Stimulated activated CD4-positive, alpha-beta T cell treated with anti-CD3 and anti-CD28 coated beads, Interleukin-4, amount 100 ng/mL, for 24 hours (primary cell): ENCODE results near the gene SMG6.
"Not testable (repeated sequence)": the region's sequence is repeated elsewhere in the genome, so short reads cannot be mapped to it uniquely, and the experiment has no call there.

Source experiments
- DNase-seq: peaks from one replicate; pipeline ENCODE4 v3.0.0-alpha.2; 2020

The SMG6 gene

GRCh38 chr17:2174468-2175293 is 128.9 kb downstream of the SMG6 start:
- DNase-seq: no peak

- no peak for DNase-seq
Observed at GRCh38 chr17:2174014-2174413, 129.6 kb downstream of the SMG6 start.

DNA sequence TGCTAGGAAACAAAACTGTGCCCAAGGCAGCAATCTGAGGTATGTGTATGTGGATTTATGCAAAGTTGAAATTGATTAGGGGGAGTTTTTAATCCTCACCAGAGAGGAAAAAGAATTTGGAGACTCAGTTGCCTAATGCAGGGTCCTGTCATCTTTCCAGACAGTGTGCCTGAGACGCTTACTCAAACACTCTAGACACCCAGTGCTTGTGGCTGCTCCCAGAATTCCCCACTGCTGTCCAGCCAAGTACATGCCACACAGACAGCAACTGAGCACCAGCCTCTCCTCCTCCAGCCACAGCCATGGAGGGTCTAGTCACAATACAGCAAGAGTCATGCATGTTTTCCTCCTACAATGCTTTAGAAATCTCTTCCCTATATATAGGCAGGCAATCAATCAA is 130.6 kb downstream of the SMG6 start:
- DNase-seq: no peak

DNA sequence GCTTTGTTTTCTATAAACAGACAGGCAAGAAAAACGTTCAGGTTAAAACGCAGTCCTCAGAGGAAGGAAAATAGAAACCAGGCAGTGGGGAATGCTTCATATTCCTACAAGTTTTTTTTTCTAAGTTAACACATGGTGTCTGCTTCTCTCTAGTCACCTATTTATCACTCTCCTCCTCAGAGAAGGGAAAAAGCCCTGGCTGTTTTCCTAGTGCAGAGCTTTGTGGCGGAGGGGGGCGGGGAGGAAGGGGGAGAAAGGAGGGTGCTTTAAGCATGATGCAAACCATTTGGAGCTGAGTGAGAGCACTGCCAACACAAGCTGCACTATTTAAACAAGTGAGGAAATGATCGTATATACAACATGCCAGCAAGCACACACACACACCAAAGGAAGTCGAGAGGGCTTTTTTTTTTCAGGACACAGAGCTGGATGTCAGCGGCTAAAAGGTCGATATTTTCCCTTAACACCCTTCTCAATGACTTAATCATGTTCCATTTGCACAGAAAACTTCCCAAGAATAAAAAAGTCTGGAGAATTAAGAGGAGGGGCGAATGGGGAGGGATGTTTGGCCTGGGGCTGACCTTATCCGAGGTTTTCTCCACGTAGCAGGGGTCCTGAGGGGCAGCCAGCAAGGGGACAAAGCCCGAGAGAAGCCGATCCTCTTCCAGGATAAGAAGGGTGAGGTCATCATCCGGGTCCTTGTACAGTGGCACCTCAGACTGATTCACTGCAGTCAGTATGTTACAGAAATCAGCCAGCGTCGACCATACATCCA is 131.3 kb downstream of the SMG6 start:
- DNase-seq: no peak

DNA sequence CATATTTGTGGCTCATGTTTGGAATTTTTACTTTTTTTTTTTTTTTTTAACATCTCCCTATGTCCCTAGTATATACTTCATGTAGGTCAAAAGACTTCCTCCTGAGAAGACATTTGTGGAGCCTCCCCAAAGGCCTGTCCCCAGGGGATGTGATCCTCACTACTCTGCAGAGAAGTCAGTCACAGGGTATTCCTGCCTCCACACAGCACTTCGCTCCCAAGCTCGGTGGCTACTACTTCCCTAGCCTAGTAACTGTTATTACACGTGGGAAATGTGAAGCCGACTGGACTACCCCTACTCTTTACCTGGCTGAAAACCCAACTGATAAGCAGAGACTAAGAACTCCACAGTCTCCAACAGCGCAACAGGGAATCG is 131.9 kb downstream of the SMG6 start:
- no peak for DNase-seq

DNA sequence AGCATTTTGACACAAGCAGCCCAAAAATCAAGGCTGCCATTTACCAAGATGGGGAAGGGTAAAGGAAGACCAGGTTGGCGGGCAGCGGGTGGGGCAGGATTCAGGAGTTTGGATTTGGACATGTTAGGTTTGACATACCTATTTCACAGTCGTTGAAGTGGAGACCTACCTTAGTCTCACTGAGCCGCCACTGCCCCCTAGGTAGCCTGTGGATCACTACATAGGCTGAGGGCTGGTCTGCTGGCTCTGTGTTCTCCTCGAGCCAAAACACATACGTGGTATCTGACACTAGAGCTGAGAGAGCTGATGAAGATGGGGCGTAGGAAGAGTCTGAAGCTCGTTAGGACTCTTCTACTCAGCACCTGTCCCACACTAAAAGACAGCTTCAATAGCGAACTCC is 133.6 kb downstream of the SMG6 start:
- DNase-seq: peak; percentile 22

- DNase-seq: not testable (repeated sequence)
Observed at GRCh38 chr17:2165723-2166122, 137.9 kb downstream of the SMG6 start.

DNA sequence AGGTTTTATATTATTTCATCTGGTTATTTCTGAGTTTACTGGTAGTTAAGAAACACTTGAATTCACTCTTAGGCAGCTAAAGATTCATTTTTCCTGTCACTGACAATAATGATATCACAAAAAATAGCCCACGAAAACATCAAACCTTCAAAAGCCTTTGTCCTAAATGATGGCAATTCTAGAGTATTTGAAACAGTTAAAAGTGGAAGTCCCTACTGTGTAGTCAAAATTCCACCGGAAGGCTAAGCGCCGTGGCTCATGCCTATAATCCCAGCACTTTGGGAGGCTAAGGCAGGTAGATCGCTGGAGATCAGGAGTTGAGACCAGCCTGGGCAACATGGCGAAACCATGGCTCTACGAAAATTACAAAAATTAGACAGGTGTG is 145.2 kb downstream of the SMG6 start:
- no peak for DNase-seq

DNA sequence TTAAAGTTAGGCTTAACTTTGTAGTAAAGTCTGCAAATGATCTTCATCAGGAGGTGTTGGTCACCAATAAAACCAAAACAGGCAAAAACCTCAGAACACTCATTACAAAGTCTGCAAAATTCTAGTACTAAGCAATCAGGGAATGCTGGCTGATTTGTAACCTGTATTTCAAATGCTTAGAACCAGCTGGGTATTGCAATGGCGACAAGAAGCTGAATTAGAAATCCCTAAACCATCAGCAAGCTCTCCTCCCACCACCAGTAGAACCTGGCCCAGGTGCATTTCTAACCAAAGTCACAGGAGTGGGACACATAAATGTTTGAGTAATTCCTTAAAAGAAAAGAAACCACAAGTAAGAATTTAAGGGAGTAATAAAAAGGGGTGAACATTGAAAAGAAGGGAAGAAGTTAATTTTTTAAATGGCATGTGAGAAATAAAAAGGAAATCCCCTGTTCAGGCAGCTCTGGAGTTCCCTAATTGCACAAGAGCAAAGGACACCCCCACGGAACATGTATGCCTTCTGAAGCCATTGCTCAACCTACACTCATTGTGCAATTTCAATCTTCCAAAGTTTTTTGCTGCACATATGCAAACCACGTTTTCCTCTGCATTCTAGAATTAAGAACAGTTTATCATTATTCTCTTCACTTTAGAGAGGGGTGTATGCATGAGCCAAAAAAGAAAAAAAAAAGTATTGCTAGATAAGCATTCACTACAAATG is 145.8 kb downstream of the SMG6 start:
- no peak for DNase-seq

DNA sequence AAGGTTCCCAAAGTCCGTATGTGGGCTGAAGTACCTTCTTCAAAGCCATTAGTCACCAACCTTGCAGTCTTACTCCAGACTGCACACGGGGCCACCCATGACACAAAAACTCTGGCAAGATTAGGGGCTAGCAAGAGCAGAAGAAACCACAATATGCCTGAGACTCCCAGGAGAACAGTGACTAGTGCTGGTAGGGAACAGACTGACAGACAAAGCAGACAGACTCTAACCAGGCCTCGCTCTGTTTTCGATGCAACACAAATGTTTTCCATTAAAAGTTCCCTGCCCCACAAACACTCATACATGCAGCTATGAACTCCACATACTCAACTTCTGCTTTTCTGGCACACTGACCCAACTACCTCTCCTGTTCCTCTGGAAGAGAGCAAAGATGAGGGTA is 146.5 kb downstream of the SMG6 start:
- no peak for DNase-seq

- DNase-seq: no peak
Observed at GRCh38 chr17:2156666-2157065, 146.9 kb downstream of the SMG6 start.

DNA sequence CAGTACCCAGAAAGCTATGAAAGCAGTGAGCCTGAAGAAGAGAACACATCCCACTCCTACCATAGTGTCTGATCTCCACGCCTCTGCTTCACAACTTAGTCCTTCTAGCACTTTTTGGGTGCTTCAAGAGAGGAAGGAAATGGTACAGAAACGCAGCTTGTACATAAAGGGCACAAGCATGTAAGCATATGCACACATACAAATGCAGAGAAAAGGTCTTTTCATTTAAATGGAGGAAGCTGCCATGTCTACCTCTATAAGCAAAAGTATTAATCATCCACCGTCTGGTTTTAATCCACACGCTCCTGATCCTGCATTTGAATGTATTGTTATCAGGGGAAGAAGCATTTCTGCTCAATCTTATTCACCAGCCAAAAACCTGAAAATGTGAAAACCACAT is 148.0 kb downstream of the SMG6 start:
- no peak for DNase-seq

- DNase-seq: no peak
Observed at GRCh38 chr17:2151358-2152033, 152.1 kb downstream of the SMG6 start.

DNA sequence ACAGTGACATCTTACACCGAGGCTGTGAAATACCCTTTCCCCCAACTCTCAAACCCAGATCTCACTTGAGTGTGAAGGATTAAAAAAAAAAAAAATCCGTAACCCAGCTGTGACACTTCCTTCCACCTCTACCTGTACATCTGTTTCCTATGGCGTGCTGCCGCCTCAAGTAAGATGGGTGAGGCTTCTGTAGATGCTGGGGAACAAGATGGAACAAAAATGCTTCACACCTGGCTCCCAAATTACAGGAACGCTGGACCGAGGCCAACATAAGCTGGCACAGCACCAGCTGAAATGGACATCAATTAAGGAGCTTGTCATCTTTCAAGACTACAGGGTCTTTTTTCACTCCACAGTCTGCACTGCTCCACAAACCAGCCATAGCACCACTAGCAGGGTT is 152.8 kb downstream of the SMG6 start:
- DNase-seq: no peak

GRCh38 chr17:2149934-2150333 is 153.7 kb downstream of the SMG6 start:
- DNase-seq: no peak

GRCh38 chr17:2146132-2146871 is 157.3 kb downstream of the SMG6 start:
- no peak for DNase-seq

DNA sequence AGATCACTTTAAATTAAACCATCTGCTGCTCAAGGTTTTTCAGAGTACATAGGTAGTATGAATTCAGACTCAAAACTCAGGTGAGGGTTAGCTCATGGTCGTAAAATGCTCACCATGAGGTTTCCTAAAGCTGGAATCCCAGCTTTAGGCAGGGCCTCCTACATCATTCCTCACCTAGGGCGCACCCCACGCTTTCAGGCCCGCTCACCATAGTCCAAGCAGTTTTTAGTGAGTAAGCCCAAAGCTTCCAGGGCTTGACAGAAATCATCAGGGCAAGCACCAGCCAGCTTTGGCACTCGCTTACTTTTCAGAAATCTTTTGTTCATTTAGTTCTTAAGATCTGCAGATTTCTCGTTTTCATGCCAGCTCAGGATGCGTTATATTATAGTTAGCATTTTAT is 158.9 kb downstream of the SMG6 start:
- no peak for DNase-seq

GRCh38 chr17:2143332-2143731 is 160.3 kb downstream of the SMG6 start:
- no peak for DNase-seq

DNA sequence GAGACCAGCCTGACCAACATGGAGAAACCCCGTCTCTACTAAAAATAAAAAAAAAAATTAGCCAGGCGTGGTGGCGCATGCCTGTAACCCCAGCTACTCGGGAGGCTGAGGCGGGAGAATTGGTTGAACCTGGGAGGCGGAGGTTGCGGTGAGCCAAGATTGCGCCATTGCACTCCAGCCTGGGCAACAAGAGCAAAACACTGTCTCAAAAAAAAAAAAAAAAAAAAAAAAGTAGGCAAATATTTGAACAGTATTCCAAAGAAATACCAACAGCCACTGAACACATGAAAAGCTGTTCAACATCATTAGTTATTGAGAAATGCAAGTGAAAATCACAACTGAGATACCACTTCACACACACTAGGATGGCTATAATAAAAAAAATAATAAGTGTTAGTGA is 160.9 kb downstream of the SMG6 start:
- DNase-seq: not testable (repeated sequence)

DNA sequence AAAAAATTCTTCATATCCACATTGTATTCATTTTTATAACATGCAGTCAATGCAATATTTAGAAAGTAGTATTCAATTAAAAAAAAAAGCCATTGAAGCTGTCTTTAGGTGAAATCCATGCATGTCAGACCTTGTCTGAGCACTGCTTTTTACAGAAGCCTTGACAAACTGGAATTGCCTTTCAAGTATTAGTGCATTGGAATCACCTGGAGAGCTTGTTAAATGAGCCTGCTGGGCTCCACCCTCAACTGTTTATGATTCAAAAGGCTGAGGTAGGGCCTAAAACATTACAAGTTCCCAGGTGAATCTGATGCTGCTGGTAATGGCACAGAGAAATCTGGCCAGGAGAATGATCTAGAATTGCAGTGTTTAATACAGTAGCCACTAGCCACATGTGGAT is 162.9 kb downstream of the SMG6 start:
- DNase-seq: no peak

GRCh38 chr17:2138761-2139160 is 164.8 kb downstream of the SMG6 start:
- no peak for DNase-seq

DNA sequence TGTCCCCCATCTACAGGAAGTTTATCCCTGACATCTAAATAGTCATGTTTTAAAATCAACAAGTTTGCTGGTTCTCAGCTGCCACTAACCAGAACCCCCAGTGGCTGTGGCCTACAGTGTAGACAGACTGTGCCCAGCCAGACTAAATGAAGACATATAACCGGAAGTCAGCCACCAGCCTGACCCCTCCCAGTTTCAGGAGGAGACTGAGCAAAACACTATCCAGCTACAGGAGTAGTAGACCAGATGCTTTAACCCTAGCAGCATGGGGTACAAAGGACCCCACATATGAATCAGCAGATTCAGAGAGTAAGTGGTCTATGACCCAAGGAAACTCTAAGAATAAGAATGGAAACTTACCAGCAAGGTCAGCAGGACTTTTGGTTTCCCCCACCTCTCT is 165.3 kb downstream of the SMG6 start:
- no peak for DNase-seq
